ENCODE results near the gene MEGF8.

DNA sequence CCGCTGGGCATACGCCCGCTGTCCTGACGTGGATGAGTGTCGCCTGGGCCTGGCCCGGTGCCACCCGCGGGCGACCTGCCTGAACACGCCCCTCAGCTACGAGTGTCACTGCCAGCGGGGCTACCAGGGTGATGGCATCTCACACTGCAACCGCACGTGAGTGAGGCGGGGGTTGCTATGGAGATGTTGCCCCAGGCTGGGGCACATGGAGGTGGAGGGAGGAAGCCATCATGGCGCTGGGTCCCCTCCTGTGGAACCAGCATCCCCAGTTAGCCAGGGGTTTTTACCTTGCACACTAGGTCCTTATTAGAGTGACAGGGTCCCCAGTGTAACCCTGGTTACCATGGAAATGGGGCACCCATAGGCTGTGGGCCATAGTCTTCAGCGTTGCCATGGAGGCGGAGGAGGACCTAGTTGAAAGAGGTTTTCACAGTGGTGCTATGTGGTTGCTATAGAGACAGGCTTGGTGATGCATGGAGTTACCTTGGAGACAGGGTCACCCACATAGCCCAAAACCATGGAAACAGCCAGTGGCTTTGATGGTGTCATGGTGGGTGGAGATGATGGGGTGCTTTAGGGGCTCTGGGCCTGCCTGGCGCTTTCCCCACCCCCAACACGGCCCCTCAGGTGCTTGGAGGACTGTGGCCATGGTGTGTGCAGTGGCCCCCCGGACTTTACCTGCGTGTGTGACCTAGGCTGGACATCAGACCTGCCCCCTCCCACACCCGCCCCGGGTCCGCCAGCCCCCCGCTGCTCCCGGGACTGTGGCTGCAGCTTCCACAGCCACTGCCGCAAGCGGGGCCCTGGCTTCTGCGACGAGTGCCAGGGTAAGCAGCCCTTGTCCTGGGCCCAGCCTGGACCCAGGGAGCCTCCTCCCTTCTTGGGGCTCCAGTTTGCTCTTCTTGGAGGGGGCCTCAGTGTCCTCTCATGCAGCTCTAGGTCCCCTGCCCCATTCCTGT, 27.1 kb downstream of the MEGF8 start:
- TF ChIP-seq POLR2AphosphoS5 (IDR thresholded peaks at IDR 0.05) (no peak), CTCF (IDR thresholded peaks at IDR 0.05) (no peak)

Measured in breast epithelium (tissue), 3 donors.